ENCODE measurements around the gene GPR146. TPM values are rescaled to one million over a fixed set of nuclear protein-coding genes. Genes with fewer than 3 reads are reported as not detected.

The GPR146 gene
- total RNA-seq, 1 experiment from 2014 or later = 3.4 TPM

GRCh38 chr7:1011297-1012003 lies 32.9 kb upstream of the GPR146 start:
- no peak for DNase-seq (ENCODE audit: low spot score)

- DNase-seq (ENCODE audit: low spot score) = no peak
These were observed 32.2 kb upstream of the GPR146 start for GRCh38 chr7:1012004-1012715.

GRCh38 chr7:1012716-1013095 lies 31.6 kb upstream of the GPR146 start:
- DNase-seq (ENCODE audit: low spot score) = no peak

- DNase-seq (ENCODE audit: low spot score) = no peak
These were observed 30.8 kb upstream of the GPR146 start for GRCh38 chr7:1013581-1013980.

- no peak for DNase-seq (ENCODE audit: low spot score)
These were observed 29.7 kb upstream of the GPR146 start for GRCh38 chr7:1014681-1015080.

- DNase-seq (ENCODE audit: low spot score) = no peak
These were observed 28.9 kb upstream of the GPR146 start for GRCh38 chr7:1015196-1016121.

- no peak for DNase-seq (ENCODE audit: low spot score)
These were observed 27.5 kb upstream of the GPR146 start for GRCh38 chr7:1016577-1017531.

- DNase-seq (ENCODE audit: low spot score) = no peak
These were observed 26.6 kb upstream of the GPR146 start for GRCh38 chr7:1017586-1018333.

- no peak for DNase-seq (ENCODE audit: low spot score)
These were observed 26.0 kb upstream of the GPR146 start for GRCh38 chr7:1018334-1018695.

- no peak for DNase-seq (ENCODE audit: low spot score)
These were observed 25.0 kb upstream of the GPR146 start for GRCh38 chr7:1019255-1019785.

GRCh38 chr7:1019789-1020610 lies 24.3 kb upstream of the GPR146 start:
- DNase-seq (ENCODE audit: low spot score) = no peak

- no peak for DNase-seq (ENCODE audit: low spot score)
These were observed 23.5 kb upstream of the GPR146 start for GRCh38 chr7:1020849-1021251.

GRCh38 chr7:1021366-1021765 lies 23.0 kb upstream of the GPR146 start:
- DNase-seq (ENCODE audit: low spot score) = no peak

- DNase-seq (ENCODE audit: low spot score) = no peak
These were observed 22.4 kb upstream of the GPR146 start for GRCh38 chr7:1021931-1022330.

GRCh38 chr7:1022356-1022755 lies 22.0 kb upstream of the GPR146 start:
- no peak for DNase-seq (ENCODE audit: low spot score)

- DNase-seq (ENCODE audit: low spot score) = no peak
These were observed 21.4 kb upstream of the GPR146 start for GRCh38 chr7:1022801-1023465.

GRCh38 chr7:1024331-1024841 lies 20.0 kb upstream of the GPR146 start:
- no peak for DNase-seq (ENCODE audit: low spot score)

GRCh38 chr7:1024876-1025742 lies 19.2 kb upstream of the GPR146 start:
- DNase-seq (ENCODE audit: low spot score) = no peak

All from H4 (cell line).